WERI-Rb-1 (cell line): ENCODE data around the gene NTRK3.
A peak's percentile ranks its signal among the peaks of the same experiment; 100 is the strongest.

Source experiments
- DNase-seq: peaks from one replicate; pipeline ENCODE4 v3.0.0-alpha.2; 2020
- H3K27ac ChIP-seq: fragments of 250-450 bp; sonication (Bioruptor Pico); 2 replicates; pipeline ENCODE4 v1.5.1; 2020; ENCODE audit warnings: mild to moderate bottlenecking, moderate library complexity
- H3K27me3 ChIP-seq: fragments of 250-450 bp; sonication (Bioruptor Pico); 2 replicates; pipeline ENCODE4 v1.5.1; 2021; ENCODE audit warnings: mild to moderate bottlenecking, low read depth, moderate library complexity; ENCODE audit not compliant: insufficient read depth, severe bottlenecking
- H3K36me3 ChIP-seq: fragments of 250-450 bp; sonication (Bioruptor Pico); 2 replicates; pipeline ENCODE4 v1.5.1; 2020; ENCODE audit warnings: mild to moderate bottlenecking, moderate library complexity
- H3K4me3 ChIP-seq: 2 replicates; pipeline ENCODE4 v1.5.1; 2011; ENCODE audit warnings: low read depth, mild to moderate bottlenecking, control low read depth, low read length
- H3K9me3 ChIP-seq: fragments of 250-450 bp; sonication (Bioruptor Pico); 2 replicates; pipeline ENCODE4 v1.5.1; 2021; ENCODE audit warnings: mild to moderate bottlenecking, moderate library complexity; ENCODE audit not compliant: severe bottlenecking
- CTCF ChIP-seq: IDR thresholded peaks from 2 replicates; pipeline ENCODE4 v1.5.1; 2011; ENCODE audit warnings: low read depth, mild to moderate bottlenecking, control low read depth, inconsistent platforms, low read length

The NTRK3 gene

GRCh38 chr15:88032787-88033186 is 223.8 kb downstream of the NTRK3 start:
- no peak for TF ChIP-seq CTCF
- no peak for DNase-seq
- no peaks in the 10 kb centered on the region for H3K9me3 ChIP-seq

DNA sequence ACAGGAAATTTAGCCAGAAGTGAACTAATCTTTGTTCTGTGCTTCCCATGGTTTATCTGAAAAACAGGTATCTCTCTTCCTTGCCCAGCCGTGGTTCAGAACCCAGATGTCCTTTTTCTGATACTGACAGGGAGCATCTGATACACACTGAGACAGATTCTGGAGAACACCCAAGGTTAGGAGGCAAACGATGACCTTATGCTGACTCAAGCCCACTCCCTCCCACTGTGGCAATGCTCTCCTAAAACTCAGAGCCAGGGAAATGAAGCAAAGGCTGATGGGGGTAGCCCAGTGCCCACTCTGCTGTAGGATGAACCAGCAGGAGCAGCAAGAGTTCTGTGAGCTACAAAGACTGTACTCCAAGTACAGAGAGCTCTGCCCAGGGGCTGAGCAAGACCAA is 225.1 kb downstream of the NTRK3 start:
- Histone ChIP-seq H3K9me3 (no peaks in the 10 kb centered on the region), H3K27me3 (no peaks in the 10 kb centered on the region), H3K27ac (no peak overlapping the region), H3K36me3 (no peaks in the 10 kb centered on the region), H3K4me3 (no peak overlapping the region)
- TF ChIP-seq CTCF = no peak
- DNase-seq = no peak

More at GRCh38 chr15:88032787-88033186, 223.8 kb downstream of the NTRK3 start:
- no peak overlapping the region for H3K4me3 ChIP-seq
- H3K27ac ChIP-seq = no peak overlapping the region
- no peaks in the 10 kb centered on the region for H3K27me3 ChIP-seq
- H3K36me3 ChIP-seq = no peaks in the 10 kb centered on the region

DNA sequence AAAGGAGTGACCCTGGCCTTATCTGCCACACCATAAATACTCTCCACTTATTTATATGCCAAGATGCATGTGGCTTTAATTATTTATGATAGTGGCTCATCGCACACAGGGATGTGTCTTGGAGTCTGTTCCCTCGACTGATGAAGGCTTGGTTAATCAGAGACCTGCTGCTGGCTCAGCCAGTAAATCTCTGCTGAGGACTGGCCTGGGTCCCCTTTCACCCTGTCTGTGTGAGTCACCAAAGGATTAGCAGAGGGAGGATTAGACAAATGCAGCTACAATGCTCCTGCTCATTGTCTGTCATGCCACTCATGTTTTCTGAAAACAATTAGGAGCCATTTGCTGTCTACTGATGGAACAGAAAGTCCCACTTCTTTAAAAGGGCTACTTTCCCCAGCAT is 226.8 kb downstream of the NTRK3 start:
- H3K36me3 ChIP-seq = no peaks in the 10 kb centered on the region
- H3K27ac ChIP-seq = peak overlapping the region; percentile 51
- H3K27me3 ChIP-seq = no peaks in the 10 kb centered on the region
- no peaks in the 10 kb centered on the region for H3K9me3 ChIP-seq
- peak; percentile 85 for DNase-seq
- H3K4me3 ChIP-seq = no peak overlapping the region
- TF ChIP-seq CTCF = no peak

DNA sequence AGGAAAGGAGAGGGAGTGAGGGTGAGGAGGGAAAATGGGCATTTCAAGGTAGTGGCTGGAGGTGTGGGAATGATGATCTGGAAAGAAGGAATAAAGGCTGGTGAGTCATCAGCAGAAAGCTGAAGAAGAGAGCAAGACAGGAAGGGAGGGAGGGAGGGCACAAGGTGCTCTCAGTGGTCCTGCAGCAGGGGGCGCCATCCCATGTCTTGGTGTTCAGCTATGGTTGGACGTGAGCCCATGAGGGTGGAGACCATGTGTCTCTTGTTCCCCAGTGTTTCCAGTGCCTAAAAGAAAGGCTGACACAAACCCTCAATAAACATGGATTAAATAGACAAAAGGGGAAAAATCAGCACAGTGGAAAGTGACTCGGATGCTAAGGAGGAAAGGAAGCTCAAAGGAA is 228.5 kb downstream of the NTRK3 start:
- Histone ChIP-seq H3K9me3 (no peaks in the 10 kb centered on the region), H3K36me3 (no peaks in the 10 kb centered on the region), H3K27ac (no peak overlapping the region), H3K4me3 (no peak overlapping the region), H3K27me3 (no peaks in the 10 kb centered on the region)
- TF ChIP-seq CTCF = no peak
- peak; percentile 30 for DNase-seq

DNA sequence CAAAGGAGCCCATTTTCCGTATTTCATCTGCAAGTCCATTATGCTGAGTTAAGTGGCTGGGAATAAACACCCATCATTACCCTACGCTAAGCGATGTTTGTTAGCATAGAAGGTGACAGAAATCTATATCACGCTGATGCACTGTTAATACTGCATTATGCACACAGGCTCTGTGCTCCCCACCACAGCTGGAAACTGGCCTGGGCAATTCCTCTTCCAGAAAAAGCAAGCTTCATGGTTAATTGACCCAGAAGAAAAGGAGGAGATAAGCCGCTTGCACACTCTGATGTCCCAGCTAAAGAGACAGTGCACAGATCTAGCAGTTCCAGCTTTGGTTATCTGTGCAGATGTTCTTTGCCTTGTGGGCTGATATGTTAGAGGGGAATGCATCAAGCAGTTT is 232.6 kb downstream of the NTRK3 start:
- Histone ChIP-seq H3K36me3 (no peaks in the 10 kb centered on the region), H3K4me3 (no peak overlapping the region), H3K9me3 (no peaks in the 10 kb centered on the region), H3K27ac (no peak overlapping the region), H3K27me3 (no peaks in the 10 kb centered on the region)
- no peak for DNase-seq
- TF ChIP-seq CTCF = no peak

DNA sequence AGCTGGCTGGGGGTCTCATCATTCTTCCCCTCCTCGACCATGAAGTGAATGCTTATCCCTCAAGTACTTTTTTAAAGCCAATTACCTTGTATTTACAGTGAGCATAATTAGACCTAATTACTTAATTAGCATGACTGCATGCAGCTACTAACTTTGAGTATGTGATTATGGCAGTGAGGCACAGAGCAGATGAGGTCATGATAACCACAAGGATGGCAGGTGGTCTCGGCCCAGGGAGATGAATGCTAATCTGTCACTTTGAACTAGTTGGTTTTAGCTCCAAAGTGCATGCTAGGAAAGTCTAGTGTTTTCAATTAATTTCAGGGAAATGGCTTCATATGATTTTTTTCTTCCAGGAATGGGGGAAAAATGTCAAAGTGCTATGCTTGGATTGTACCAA is 233.8 kb downstream of the NTRK3 start:
- no peaks in the 10 kb centered on the region for H3K36me3 ChIP-seq
- no peak for TF ChIP-seq CTCF

More for the DNA sequence above, 233.8 kb downstream of the NTRK3 start:
- H3K27me3 ChIP-seq = no peaks in the 10 kb centered on the region
- no peaks in the 10 kb centered on the region for H3K9me3 ChIP-seq
- no peak overlapping the region for H3K4me3 ChIP-seq
- peak; percentile 73 for DNase-seq
- H3K27ac ChIP-seq = peak overlapping the region; percentile 45
